ENCODE measurements around the gene C16orf74.

- no peak for TF ChIP-seq CTCF (IDR thresholded peaks at IDR 0.05)
- no peak for TF ChIP-seq EP300 (IDR thresholded peaks at IDR 0.05)
- no peak for TF ChIP-seq POLR2A (IDR thresholded peaks at IDR 0.05)
Measured at GRCh38 chr16:85678821-85679220, 72.1 kb downstream of the C16orf74 start.

Measured in ovary (tissue), 3 donors.